Measurements from ENCODE around the gene UST. TPM values are rescaled to one million over a fixed set of nuclear protein-coding genes. Genes with fewer than 3 reads are reported as not detected.
"Not testable (repeated sequence)": the region's sequence is repeated elsewhere in the genome, so short reads cannot be mapped to it uniquely, and the experiment has no call there.

The UST gene
- total RNA-seq, 1 experiment from 2014 or later = 32.1 TPM

GRCh38 chr6:148779142-148779562 lies 32.3 kb downstream of the UST start:
- CTCF ChIA-PET = no interaction called here
- ATAC-seq (no peak), DNase-seq (ENCODE audit: low spot score) (no peak)
- TF ChIP-seq ZNF219 (CRISPR knock-in tag; IDR thresholded peaks at IDR 0.05; ENCODE audit: borderline replicate concordance) = no peak
- Mint-ChIP-seq H3K4me3 (no peak overlapping the region), H3K27ac (peak overlapping the region; percentile 63; the same call in 1 of the 2 replicates), H3K36me3 (peaks cover 14% of the 10 kb centered on the region), H3K9me3 (peaks cover 4% of the 10 kb centered on the region), H3K4me1 (peaks cover 51% of the 10 kb centered on the region), H3K27me3 (ENCODE audit: low read depth) (no peaks in the 10 kb centered on the region)
- POLR2A ChIA-PET = interaction anchor here (0.6 kb wide), 1 partner anchor 167 kb away, joined by 3 read pairs; no protein-coding TSS in a partner anchor

DNA sequence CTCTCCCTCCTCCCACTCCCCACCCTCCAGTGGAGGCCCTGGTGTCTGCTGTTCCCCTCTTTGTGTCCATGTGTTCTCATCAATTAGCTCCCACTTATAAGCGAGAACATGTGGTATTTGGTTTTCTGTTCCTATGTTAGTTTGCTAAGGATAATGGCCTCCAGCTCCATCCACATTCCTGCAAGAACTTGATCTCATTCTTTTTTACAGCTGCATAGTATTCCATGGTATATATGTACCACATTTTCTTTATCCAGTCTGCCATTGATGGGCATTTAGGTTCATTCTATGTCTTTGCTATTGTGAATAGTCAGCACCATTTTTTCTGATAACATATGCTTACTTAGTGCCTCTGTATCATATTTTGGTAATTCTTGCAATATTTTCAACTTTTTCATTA lies 33.6 kb downstream of the UST start:
- H3K4me3 Mint-ChIP-seq; CTCF ChIA-PET; DNase-seq (ENCODE audit: low spot score); ATAC-seq; POLR2A ChIA-PET; H3K27me3 Mint-ChIP-seq (ENCODE audit: low read depth); H3K9me3 Mint-ChIP-seq; H3K27ac Mint-ChIP-seq: not testable (repeated sequence)
- Mint-ChIP-seq H3K36me3 (peaks cover 14% of the 10 kb centered on the region), H3K4me1 (peaks cover 46% of the 10 kb centered on the region)

GRCh38 chr6:148780918-148781436 lies 34.1 kb downstream of the UST start:
- peaks cover 4% of the 10 kb centered on the region for H3K9me3 Mint-ChIP-seq
- peaks cover 44% of the 10 kb centered on the region for H3K4me1 Mint-ChIP-seq
- H3K27me3 Mint-ChIP-seq (ENCODE audit: low read depth) = no peaks in the 10 kb centered on the region
- DNase-seq (ENCODE audit: low spot score) (no peak), ATAC-seq (no peak)
- no peak overlapping the region for H3K4me3 Mint-ChIP-seq
- CTCF ChIA-PET = interaction anchor here (1.1 kb wide), 1 partner anchor 9 kb away, joined by 3 read pairs; no protein-coding TSS in a partner anchor
- H3K27ac Mint-ChIP-seq = peak overlapping the region; percentile 35
- peaks cover 14% of the 10 kb centered on the region for H3K36me3 Mint-ChIP-seq
- TF ChIP-seq ZNF423 (CRISPR knock-in tag; IDR thresholded peaks at IDR 0.05) = no peak
- TF ChIP-seq NFE2L1 (CRISPR knock-in tag; IDR thresholded peaks at IDR 0.05) = no peak
- TF ChIP-seq MLX (CRISPR knock-in tag; IDR thresholded peaks at IDR 0.05) = no peak
- no peak for TF ChIP-seq TEAD4 (CRISPR knock-in tag; IDR thresholded peaks at IDR 0.05)
- no peak for TF ChIP-seq CDX4 (CRISPR knock-in tag; IDR thresholded peaks at IDR 0.05; ENCODE audit: borderline replicate concordance)
- TF ChIP-seq ZBTB43 (CRISPR knock-in tag; IDR thresholded peaks at IDR 0.05) = no peak
- TF ChIP-seq, protein P1, sequence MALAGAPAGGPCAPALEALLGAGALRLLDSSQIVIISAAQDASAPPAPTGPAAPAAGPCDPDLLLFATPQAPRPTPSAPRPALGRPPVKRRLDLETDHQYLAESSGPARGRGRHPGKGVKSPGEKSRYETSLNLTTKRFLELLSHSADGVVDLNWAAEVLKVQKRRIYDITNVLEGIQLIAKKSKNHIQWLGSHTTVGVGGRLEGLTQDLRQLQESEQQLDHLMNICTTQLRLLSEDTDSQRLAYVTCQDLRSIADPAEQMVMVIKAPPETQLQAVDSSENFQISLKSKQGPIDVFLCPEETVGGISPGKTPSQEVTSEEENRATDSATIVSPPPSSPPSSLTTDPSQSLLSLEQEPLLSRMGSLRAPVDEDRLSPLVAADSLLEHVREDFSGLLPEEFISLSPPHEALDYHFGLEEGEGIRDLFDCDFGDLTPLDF (CRISPR knock-in tag; IDR thresholded peaks at IDR 0.05) = no peak
- POLR2A ChIA-PET = no interaction called here

DNA sequence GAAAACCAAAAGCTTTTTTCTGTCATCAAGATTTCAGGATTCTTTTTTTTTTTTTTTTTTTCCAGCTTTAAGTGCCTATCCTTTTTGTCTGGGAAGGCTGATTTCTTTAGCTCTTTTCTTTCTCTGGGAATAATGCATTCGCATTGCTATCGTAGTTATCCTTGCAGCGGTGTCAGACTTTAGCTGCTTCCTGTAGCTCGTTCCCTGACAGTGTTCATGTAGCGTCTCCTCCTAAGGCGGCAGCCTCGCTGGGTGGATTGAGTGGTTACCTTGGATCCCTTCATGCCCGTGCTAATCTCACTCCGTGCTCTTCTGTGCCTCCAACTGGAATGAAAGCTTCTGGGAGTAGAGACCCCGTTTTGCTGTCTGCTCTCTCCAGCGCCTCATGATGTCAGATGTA lies 43.1 kb downstream of the UST start:
- Mint-ChIP-seq H3K36me3 (peaks cover 35% of the 10 kb centered on the region), H3K27me3 (ENCODE audit: low read depth) (no peaks in the 10 kb centered on the region), H3K4me3 (no peak overlapping the region), H3K27ac (no peak overlapping the region), H3K4me1 (peaks cover 42% of the 10 kb centered on the region), H3K9me3 (peaks cover 31% of the 10 kb centered on the region)
- CTCF ChIA-PET = interaction anchor here (0.5 to 1.4 kb wide), 5 partner anchors 9 to 259 kb away, joined by 3 to 8 read pairs (median 3); no protein-coding TSS in a partner anchor
- POLR2A ChIA-PET = interaction anchor here (0.6 kb wide), 1 partner anchor 154 kb away, joined by 4 read pairs; no protein-coding TSS in a partner anchor
- ATAC-seq (no peak), DNase-seq (ENCODE audit: low spot score) (no peak)
- TF ChIP-seq, protein P2, sequence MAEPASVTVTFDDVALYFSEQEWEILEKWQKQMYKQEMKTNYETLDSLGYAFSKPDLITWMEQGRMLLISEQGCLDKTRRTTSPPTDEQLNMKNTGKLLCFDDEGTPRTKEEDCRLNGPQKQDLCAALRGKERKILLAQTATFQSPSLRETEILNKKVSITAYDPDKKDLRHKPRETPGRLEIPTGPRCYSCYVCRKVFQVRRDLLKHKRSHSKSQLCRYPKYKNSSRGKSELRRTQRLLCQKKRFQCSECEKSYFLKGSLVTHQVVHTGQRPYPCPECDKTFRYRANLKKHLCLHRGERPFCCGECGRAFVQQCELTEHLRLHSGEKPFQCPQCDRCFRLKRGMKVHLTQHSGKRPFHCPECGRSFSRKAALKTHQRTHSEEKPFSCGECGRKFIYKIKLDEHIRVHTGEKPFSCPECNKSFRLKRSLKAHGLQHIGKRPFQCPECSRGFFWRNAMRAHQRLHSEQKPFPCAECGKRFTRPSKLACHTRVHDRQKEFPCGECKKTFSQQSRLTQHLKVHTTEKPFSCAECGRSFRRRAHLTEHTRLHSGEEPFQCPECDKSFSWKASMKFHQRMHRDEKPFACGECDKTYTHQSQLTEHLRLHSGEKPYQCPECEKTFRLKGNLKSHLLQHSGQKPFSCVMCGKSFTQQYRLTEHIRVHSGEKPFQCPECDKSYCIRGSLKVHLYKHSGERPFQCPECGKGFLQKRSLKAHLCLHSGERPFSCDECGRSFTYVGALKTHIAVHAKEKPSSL (CRISPR knock-in tag; conservative IDR thresholded peaks at IDR 0.05) = no peak
- TF ChIP-seq JAZF1 (CRISPR knock-in tag; IDR thresholded peaks at IDR 0.05) (no peak), E2F5 (CRISPR knock-in tag; IDR thresholded peaks at IDR 0.05) (no peak), OVOL2 (CRISPR knock-in tag; IDR thresholded peaks at IDR 0.05; ENCODE audit: borderline replicate concordance) (no peak), ATF2 (CRISPR knock-in tag; IDR thresholded peaks at IDR 0.05; ENCODE audit: borderline replicate concordance, low read depth) (no peak), ZNF396 (CRISPR knock-in tag; IDR thresholded peaks at IDR 0.05; ENCODE audit: borderline replicate concordance) (no peak), HMGXB4 (CRISPR knock-in tag; IDR thresholded peaks at IDR 0.05) (no peak), GTF2I (CRISPR knock-in tag; conservative IDR thresholded peaks at IDR 0.05) (no peak)

Measured in WTC11 (cell line).